Calu3 (cell line): ENCODE data around the gene GMDS. TPM values are rescaled to one million over a fixed set of nuclear protein-coding genes. Genes with fewer than 3 reads are reported as not detected.

ENCODE experiments used
- BruUV-seq: library from RNA; stranded (reverse); fragments of 400-500 nt; replicated peaks from 2 replicates; lab custom pipeline; 2021; lab: Mats Ljungman, UMichigan
- CTCF ChIA-PET: fragments of 300-600 bp; sonication (Branson Sonifier 250); formaldehyde crosslinking; loops from one replicate; lab custom pipeline; 2022; ENCODE audit warnings: antibody characterized with exemption; lab: Charles Lee
- DNase-seq: peaks from one replicate; pipeline ENCODE4 v3.0.0; 2022
- H3K27ac Mint-ChIP-seq: one replicate; pipeline ENCODE4 v1.8.0; 2022; ENCODE audit warnings: mixed read lengths; ENCODE audit not compliant: unreplicated experiment
- H3K27me3 Mint-ChIP-seq: one replicate; pipeline ENCODE4 v1.8.0; 2022; ENCODE audit warnings: mixed read lengths; ENCODE audit not compliant: unreplicated experiment
- H3K36me3 Mint-ChIP-seq: one replicate; pipeline ENCODE4 v1.8.0; 2022; ENCODE audit warnings: mild to moderate bottlenecking, moderate library complexity, mixed read lengths; ENCODE audit not compliant: insufficient read depth, unreplicated experiment
- H3K4me1 Mint-ChIP-seq: one replicate; pipeline ENCODE4 v1.8.0; 2022; ENCODE audit warnings: mild to moderate bottlenecking, low read depth, mixed read lengths; ENCODE audit not compliant: unreplicated experiment
- H3K4me3 Mint-ChIP-seq: one replicate; pipeline ENCODE4 v1.8.0; 2022; ENCODE audit warnings: mild to moderate bottlenecking, low read depth, moderate library complexity, mixed read lengths; ENCODE audit not compliant: unreplicated experiment
- H3K9me3 Mint-ChIP-seq: one replicate; pipeline ENCODE4 v1.8.0; 2022; ENCODE audit warnings: low read depth, mixed read lengths; ENCODE audit not compliant: unreplicated experiment
- CTCF ChIP-seq: fragments of 200-600 bp; IDR thresholded peaks from one replicate; pipeline ENCODE4 v1.8.0; 2022; ENCODE audit warnings: antibody characterized with exemption; ENCODE audit not compliant: unreplicated experiment
- intact Hi-C: fragments of 100-400 bp; cut with micrococcal nuclease; formaldehyde crosslinking; loops from one replicate; pipeline ENCODE4 v1.10.0; 2022; ENCODE audit not compliant: unreplicated experiment
- total RNA-seq: library from RNA; stranded (reverse); gene quantifications from 2 replicates; pipeline ENCODE4 v1.2.3, GENCODE V29; 2022

Gene GMDS
- total RNA-seq, 1 experiment from 2014 or later = 58.2 TPM

- BruUV-seq = no TSS peak
- H3K4me1 Mint-ChIP-seq = peaks cover 13% of the 10 kb centered on the region
- no peak for DNase-seq
- H3K36me3 Mint-ChIP-seq = no peaks in the 10 kb centered on the region
- no peaks in the 10 kb centered on the region for H3K27me3 Mint-ChIP-seq
- intact Hi-C loops = no loop called here
- no peak overlapping the region for H3K27ac Mint-ChIP-seq
- H3K4me3 Mint-ChIP-seq = no peak overlapping the region
- no peaks in the 10 kb centered on the region for H3K9me3 Mint-ChIP-seq
- CTCF ChIA-PET = interaction anchor here (0.9 kb wide), 1 partner anchor 10 kb away, joined by 3 read pairs; no protein-coding TSS in a partner anchor
- no peak for TF ChIP-seq CTCF
Measured at GRCh38 chr6:1778686-1779235, 466.6 kb downstream of the GMDS start.

GRCh38 chr6:1777921-1778685, 467.3 kb downstream of the GMDS start:
- Mint-ChIP-seq H3K4me1 (peaks cover 20% of the 10 kb centered on the region), H3K27ac (no peak overlapping the region), H3K27me3 (no peaks in the 10 kb centered on the region), H3K36me3 (no peaks in the 10 kb centered on the region), H3K4me3 (no peak overlapping the region), H3K9me3 (no peaks in the 10 kb centered on the region)
- BruUV-seq = no TSS peak
- CTCF ChIA-PET = interaction anchor here (0.9 kb wide), 1 partner anchor 9 kb away, joined by 3 read pairs; no protein-coding TSS in a partner anchor
- DNase-seq = no peak
- TF ChIP-seq CTCF = no peak
- intact Hi-C loops = no loop called here

GRCh38 chr6:1775441-1775840, 470.0 kb downstream of the GMDS start:
- intact Hi-C loops = no loop called here
- BruUV-seq = no TSS peak
- Mint-ChIP-seq H3K27me3 (no peaks in the 10 kb centered on the region), H3K27ac (no peak overlapping the region), H3K4me3 (no peak overlapping the region), H3K4me1 (peaks cover 41% of the 10 kb centered on the region), H3K36me3 (peaks cover 5% of the 10 kb centered on the region), H3K9me3 (no peaks in the 10 kb centered on the region)
- no peak for TF ChIP-seq CTCF
- no peak for DNase-seq
- CTCF ChIA-PET = no interaction called here

- CTCF ChIA-PET = no interaction called here
- Mint-ChIP-seq H3K36me3 (peaks cover 5% of the 10 kb centered on the region), H3K9me3 (no peaks in the 10 kb centered on the region), H3K27me3 (no peaks in the 10 kb centered on the region), H3K4me3 (no peak overlapping the region), H3K27ac (no peak overlapping the region), H3K4me1 (peaks cover 47% of the 10 kb centered on the region)
- no peak for DNase-seq
- no peak for TF ChIP-seq CTCF
- intact Hi-C loops = loop anchor here (5.0 kb wide), 1 partner anchor 328 kb away; no protein-coding TSS in a partner anchor
- no TSS peak for BruUV-seq
Measured at GRCh38 chr6:1774226-1774915, 471.0 kb downstream of the GMDS start.
